Tibial nerve (tissue), 4 donors: ENCODE results near the gene ZFYVE28.

Source experiments
- CTCF ChIP-seq, 5 experiments: fragments of 200-600 bp in 3 of 5; fragments of 450-650 bp in 2 of 5; sonication (generic) in 3 of 5; IDR thresholded peaks; one replicate each; pipeline ENCODE4 v1.5.1; 2016 to 2019; ENCODE audit warnings: antibody characterized with exemption in 5 of 5, mild to moderate bottlenecking in 3 of 5, moderate library complexity in 2 of 5
- EP300 ChIP-seq, 2 donors: sonication (generic); formaldehyde crosslinking; IDR thresholded peaks; one replicate each; pipeline ENCODE4 v1.6.1; 2017; ENCODE audit warnings: antibody characterized with exemption in 2 of 2, mild to moderate bottlenecking in 1 of 2
- POLR2A ChIP-seq, 2 donors: fragments of 450-650 bp; IDR thresholded peaks; one replicate each; pipeline ENCODE4 v1.6.1; 2017; ENCODE audit warnings: antibody characterized with exemption in 2 of 2, mild to moderate bottlenecking in 2 of 2, moderate library complexity in 2 of 2

GRCh38 chr4:2245057-2245786, 173.2 kb downstream of the ZFYVE28 start:
- TF ChIP-seq POLR2A (IDR thresholded peaks at IDR 0.05) = no peak
- TF ChIP-seq CTCF (IDR thresholded peaks at IDR 0.05) = no peak
- TF ChIP-seq EP300 (IDR thresholded peaks at IDR 0.05) = no peak
